T-helper 17 cell (primary cell): ENCODE data around the gene LILRB3. TPM values are rescaled to one million over a fixed set of nuclear protein-coding genes. Genes with fewer than 3 reads are reported as not detected.
A peak's percentile ranks its signal among the peaks of the same experiment; 100 is the strongest.
"Not testable (repeated sequence)": the region's sequence is repeated elsewhere in the genome, so short reads cannot be mapped to it uniquely, and the experiment has no call there.

Experiments used
- ATAC-seq: fragments of 150-1000 bp; cut with Tn5 transposase; 2 replicates; pipeline ENCODE4 v1.10.0; 2021; ENCODE audit warnings: mild to moderate bottlenecking, moderate library complexity
- DNase-seq, 3 donors: peaks; one replicate each; pipeline versions ENCODE4 v3.0.0 to v3.0.0-alpha.2; 2020 to 2021
- H3K9me3 ChIP-seq: one replicate; pipeline ENCODE4 v1.7.0; 2013; ENCODE audit warnings: low read length, mild to moderate bottlenecking; ENCODE audit not compliant: control insufficient read depth, poor library complexity, severe bottlenecking
- H3K27ac Mint-ChIP-seq: one replicate; pipeline ENCODE4 v1.8.0; 2022; ENCODE audit warnings: mild to moderate bottlenecking, moderate library complexity, mixed read lengths
- H3K27me3 Mint-ChIP-seq: one replicate; pipeline ENCODE4 v1.8.0; 2022; ENCODE audit warnings: mixed read lengths
- H3K36me3 Mint-ChIP-seq: one replicate; pipeline ENCODE4 v1.8.0; 2022; ENCODE audit warnings: low read depth, mixed read lengths
- H3K4me1 Mint-ChIP-seq: one replicate; pipeline ENCODE4 v1.8.0; 2022; ENCODE audit warnings: mild to moderate bottlenecking, mixed read lengths
- H3K4me3 Mint-ChIP-seq: one replicate; pipeline ENCODE4 v1.8.0; 2022; ENCODE audit warnings: mild to moderate bottlenecking, moderate library complexity, mixed read lengths
- total RNA-seq, 4 donors: library from RNA in 2 of 4; stranded (reverse) in 2 of 4; gene quantifications; one replicate each; pipeline ENCODE4 v1.2.3 and lab custom pipeline; 2022 to 2026

LILRB3 gene
- total RNA-seq, 2 donors from 2014 or later, result 5.2 to 6.2 TPM

DNA sequence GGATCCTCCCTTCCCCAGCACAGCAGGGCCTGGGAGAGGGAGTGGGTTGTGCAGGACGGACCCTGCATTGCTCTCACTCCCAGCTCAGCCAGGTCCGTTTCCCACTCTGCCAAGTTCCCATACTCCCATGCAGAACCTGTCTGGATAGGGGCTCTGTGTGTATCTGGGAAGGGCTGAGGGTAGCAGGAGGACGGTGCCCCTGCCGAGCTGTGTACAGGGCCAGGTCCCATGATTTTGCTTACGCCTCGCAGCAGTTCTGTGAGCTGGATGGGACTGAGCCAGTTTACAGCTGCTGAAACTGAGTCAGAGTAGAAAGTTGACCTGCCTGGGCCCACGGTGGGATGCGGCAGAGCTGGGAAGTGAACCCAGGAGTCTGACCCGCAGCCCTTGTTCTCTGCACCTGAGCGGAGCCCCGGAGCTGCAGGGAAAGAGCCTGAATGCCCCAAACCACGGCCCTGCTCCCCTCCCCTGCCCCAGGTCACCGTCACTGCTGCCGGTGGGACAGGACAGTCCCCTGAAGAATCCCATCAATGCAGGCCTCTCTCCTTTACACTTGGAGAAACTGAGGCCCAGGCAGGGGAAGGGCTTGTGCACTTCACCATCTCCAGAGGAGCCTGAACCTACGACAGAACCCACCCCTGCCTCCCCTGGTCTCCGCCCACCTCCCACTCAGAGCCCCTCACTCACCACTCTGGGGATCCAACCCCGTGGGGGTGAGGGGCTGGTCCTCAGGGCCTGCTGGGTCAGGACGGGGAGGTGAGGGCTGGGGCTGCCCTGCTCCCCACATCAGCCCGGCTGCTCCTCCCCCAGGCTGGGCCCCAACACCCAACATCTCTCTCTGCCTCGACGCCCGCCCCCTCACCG is 30.8 kb upstream of the LILRB3 start:
- Mint-ChIP-seq H3K27me3 (peaks cover 18% of the 10 kb centered on the region), H3K4me1 (peaks cover 3% of the 10 kb centered on the region), H3K27ac (no peak overlapping the region), H3K4me3 (no peak overlapping the region), H3K36me3 (peaks cover 3% of the 10 kb centered on the region)
- H3K9me3 ChIP-seq, result no peaks in the 10 kb centered on the region
- DNase-seq, result no peak
- no peak for ATAC-seq

GRCh38 chr19:54252845-54253244 is 30.0 kb upstream of the LILRB3 start:
- no peak for DNase-seq
- Mint-ChIP-seq H3K4me3 (no peak overlapping the region), H3K27me3 (peaks cover 17% of the 10 kb centered on the region), H3K27ac (no peak overlapping the region), H3K36me3 (peaks cover 3% of the 10 kb centered on the region), H3K4me1 (peaks cover 9% of the 10 kb centered on the region)
- H3K9me3 ChIP-seq, result no peaks in the 10 kb centered on the region
- ATAC-seq, result no peak

DNA sequence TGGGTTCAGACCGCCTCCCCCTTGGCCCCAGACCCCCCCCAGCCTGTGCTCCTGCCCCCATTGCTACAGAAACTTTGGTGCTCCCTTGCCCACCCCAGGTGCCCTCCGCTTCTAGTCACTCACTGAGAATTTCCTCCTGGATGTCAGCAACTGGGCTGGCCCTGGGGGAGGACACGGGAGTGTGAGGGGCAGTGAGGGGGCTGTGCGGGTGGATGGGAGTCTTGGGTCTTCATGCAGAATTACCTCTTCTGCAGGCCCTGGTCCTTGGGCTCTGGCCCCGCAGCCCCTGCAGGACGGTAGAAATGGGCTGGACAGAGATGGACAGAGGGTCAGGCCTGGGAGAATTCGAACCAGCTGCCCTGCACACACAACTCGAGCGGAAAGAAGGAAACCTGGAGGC is 29.4 kb upstream of the LILRB3 start:
- ATAC-seq (no peak), DNase-seq (no peak)
- H3K9me3 ChIP-seq, result no peaks in the 10 kb centered on the region
- Mint-ChIP-seq H3K27ac (no peak overlapping the region), H3K27me3 (peaks cover 12% of the 10 kb centered on the region), H3K4me3 (no peak overlapping the region), H3K4me1 (peaks cover 13% of the 10 kb centered on the region), H3K36me3 (peaks cover 3% of the 10 kb centered on the region)

DNA sequence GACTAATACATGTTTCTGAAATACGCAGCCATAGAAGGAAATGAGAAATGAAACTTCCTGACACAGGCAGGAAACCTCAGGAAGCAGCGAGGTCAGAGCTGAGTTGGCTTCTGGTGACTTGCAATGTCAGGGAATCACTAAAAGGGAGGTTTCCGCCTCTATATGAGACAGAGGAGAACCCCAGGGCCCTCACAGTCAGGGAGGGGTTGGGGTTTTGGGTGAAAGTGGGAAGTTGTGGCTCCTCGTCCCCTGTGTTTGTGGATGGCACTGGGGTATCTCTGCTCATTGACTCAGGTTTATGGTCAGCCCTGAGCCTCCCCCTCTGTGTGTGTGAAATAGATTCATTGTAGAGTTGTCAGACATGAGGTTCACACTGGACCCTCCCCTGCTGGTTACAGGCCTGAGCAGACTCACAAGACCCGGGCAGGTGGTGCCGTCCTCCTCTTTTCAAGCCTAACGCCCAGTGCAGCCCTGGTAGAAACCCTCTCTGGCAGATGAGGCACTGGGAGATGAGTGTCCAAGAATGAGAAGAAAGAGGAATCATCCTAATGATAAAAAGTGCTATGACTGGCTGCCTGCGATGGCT is 25.3 kb upstream of the LILRB3 start:
- H3K9me3 ChIP-seq, result no peaks in the 10 kb centered on the region
- peaks cover 16% of the 10 kb centered on the region for H3K4me1 Mint-ChIP-seq
- peak overlapping the region; percentile 90 for H3K4me3 Mint-ChIP-seq
- no peaks in the 10 kb centered on the region for H3K27me3 Mint-ChIP-seq
- no peaks in the 10 kb centered on the region for H3K36me3 Mint-ChIP-seq
- peak; percentile 83 for ATAC-seq
- DNase-seq, result no peak
- H3K27ac Mint-ChIP-seq, result peak overlapping the region; percentile 95

DNA sequence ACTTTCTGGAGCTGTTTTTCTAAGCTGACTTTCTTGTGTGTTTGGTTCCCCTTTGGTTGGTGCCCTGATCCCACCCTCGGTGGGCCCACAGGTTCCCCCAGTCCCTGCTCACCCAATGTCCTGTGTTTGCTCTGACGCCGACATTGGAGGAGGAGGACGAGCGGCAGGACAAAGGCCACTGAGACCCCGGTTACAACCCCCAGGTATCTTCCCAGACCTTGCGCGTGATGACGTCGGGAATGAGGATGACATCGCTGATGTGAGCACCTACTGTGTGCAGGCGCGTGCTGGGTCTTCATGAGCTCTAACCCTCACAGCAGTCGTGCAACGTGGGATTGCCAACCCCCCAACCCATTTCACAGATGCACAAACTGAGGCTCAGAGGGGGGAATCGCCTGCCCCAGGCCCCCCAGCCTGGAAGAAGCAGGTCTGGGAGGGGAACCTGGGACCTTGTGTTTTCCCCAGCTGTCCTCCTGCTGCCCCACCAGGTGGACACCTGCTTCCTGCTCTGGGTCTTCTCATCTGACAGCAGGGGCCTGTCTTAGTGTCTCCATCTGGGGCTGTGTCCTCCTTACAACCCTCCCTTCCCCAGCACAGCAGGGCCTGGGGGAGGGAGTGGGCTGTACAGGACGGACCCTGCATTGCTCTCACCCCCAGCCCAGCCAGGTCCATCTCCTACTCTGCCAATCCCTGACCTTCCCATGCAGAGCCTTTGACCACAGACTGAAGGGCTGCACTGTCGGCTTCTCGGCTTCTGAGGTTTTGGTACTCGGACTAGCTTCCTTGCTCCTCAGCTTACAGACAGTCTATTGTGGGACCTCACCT is 24.5 kb upstream of the LILRB3 start:
- Mint-ChIP-seq H3K4me1 (peaks cover 19% of the 10 kb centered on the region), H3K27ac (peak overlapping the region; percentile 95), H3K36me3 (no peaks in the 10 kb centered on the region), H3K4me3 (peak overlapping the region; percentile 90), H3K27me3 (no peaks in the 10 kb centered on the region)
- ATAC-seq (peak; percentile 6), DNase-seq (no peak)
- H3K9me3 ChIP-seq, result no peaks in the 10 kb centered on the region

- H3K9me3 ChIP-seq, result no peaks in the 10 kb centered on the region
- Mint-ChIP-seq H3K27ac (no peak overlapping the region), H3K36me3 (no peaks in the 10 kb centered on the region), H3K4me1 (peaks cover 19% of the 10 kb centered on the region), H3K4me3 (no peak overlapping the region), H3K27me3 (no peaks in the 10 kb centered on the region)
- DNase-seq (no peak), ATAC-seq (no peak)
Measured at GRCh38 chr19:54245936-54246335, 23.1 kb upstream of the LILRB3 start.

DNA sequence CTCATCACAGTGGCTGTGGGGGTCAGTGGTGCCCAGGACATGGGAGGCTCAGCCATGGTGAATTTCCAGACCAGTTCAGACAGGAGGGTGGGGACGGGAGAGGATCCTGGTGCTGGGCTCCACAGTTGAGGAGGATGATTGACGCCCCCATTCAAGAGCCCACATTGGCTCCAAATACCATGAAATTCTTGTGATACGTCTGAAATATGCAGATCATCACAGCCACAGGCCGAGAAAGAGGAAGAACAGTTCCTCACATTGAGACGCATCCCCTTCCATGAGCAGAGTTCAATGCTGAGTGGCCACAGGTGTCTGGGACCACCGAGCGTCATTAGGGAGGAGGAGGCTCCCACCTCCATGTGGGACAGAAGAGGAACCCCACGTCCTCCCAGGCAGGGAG is 21.0 kb upstream of the LILRB3 start:
- H3K36me3 Mint-ChIP-seq, H3K4me3 Mint-ChIP-seq, H3K27ac Mint-ChIP-seq, ATAC-seq, DNase-seq, H3K9me3 ChIP-seq, H3K27me3 Mint-ChIP-seq: not testable (repeated sequence)
- peaks cover 16% of the 10 kb centered on the region for H3K4me1 Mint-ChIP-seq

DNA sequence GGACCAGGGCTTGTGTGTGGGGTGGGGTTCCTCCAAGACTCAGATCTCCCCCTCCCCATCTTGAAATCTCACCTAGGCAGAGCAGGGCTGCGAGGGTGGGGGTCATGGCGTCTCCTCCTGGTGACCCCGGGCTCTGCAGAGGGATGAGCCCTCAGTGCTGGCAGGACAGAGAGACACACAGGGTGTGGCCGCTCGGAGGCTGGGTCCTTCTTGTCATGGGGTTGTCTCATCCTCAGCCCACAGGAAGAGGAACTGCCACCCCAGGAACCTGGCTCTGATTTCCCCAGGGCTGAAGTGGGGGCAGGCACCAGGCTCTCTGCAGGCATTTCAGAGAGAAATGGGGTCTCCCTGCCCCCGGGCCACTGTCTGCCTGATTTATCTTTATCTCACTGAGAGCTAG is 19.8 kb upstream of the LILRB3 start, which contains the start of gene LILRA6:
LILRA6 (minus strand) TSS at position 145 of the 400 bp plus-strand sequence.
- ATAC-seq, result peak; percentile 60
- H3K36me3 Mint-ChIP-seq, DNase-seq, H3K9me3 ChIP-seq, H3K4me1 Mint-ChIP-seq, H3K27me3 Mint-ChIP-seq: not testable (repeated sequence)
- peak within 1 kb of the TSS; percentile 19 for H3K4me3 Mint-ChIP-seq
- H3K27ac Mint-ChIP-seq, result peak within 1 kb of the TSS; percentile 27

DNA sequence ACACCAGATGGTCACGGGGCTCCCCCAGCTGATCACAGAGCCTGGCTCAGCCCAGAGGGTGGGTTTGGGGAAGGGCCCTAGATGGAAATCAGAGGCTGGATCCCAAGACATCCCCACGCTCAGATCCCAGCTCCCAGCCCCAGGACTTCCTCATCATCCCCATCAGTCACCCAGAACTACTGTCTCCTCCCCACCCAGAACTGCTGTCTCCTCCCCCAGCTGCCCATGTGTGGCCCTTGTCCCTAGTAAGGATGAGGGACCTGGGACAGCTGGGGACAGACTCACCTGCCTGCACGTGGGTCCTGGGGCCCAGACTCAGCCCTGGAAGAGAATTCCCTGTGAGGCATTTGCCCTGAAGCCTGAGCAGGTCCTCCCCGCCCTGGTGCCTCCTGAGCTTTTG is 19.4 kb upstream of the LILRB3 start:
- H3K27me3 Mint-ChIP-seq, ATAC-seq, DNase-seq, H3K9me3 ChIP-seq, H3K36me3 Mint-ChIP-seq, H3K4me1 Mint-ChIP-seq: not testable (repeated sequence)
- Mint-ChIP-seq H3K4me3 (peak overlapping the region; percentile 19), H3K27ac (peak overlapping the region; percentile 27)

DNA sequence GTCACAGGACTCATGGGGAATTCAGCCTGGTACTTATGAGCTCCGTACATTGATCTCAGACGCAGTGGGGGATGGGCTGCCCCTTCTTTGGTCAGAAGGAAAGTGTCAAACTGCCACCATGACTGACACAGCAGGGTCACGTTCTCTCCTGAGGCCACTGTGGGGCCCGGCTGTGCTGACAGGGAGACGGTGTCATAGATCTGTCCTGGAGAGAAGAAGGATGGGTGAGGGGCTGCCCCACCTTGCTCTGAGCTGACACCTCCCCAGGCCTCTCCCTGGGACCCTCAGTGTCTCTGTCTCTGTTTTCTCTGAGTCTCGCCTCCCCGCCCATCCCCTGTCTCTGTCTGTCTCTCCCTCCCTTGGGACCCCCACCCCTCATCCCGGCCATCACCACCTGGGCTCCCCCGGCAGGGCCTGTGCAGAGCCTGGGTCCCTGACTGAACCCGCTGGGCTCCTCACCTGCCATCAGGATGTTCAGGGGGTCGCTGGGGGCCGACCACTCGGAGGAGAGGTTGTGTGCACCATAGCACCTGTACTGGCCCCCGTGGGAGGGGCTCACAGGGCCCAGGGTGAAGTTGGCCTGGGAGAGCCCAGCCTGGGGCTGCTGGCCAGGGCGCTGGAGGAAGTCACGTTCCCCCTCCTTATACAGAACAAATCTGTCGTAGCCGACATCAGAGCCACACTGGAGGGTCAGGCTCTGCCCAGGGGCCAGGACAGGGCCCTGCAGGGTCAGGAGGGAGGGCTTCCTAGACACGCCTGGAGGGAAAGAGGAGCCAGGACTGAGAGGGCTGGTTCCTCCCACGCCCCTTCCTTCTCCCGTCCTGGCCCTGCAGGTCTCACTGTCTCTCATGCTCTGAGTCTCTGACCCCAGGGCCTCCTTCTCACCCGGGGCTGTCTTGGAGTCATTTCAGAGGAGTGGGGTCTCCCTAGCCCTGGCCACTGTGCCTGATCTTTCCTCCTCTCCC is 17.8 kb upstream of the LILRB3 start:
- not testable (repeated sequence) for DNase-seq, ATAC-seq, H3K27me3 Mint-ChIP-seq

DNA sequence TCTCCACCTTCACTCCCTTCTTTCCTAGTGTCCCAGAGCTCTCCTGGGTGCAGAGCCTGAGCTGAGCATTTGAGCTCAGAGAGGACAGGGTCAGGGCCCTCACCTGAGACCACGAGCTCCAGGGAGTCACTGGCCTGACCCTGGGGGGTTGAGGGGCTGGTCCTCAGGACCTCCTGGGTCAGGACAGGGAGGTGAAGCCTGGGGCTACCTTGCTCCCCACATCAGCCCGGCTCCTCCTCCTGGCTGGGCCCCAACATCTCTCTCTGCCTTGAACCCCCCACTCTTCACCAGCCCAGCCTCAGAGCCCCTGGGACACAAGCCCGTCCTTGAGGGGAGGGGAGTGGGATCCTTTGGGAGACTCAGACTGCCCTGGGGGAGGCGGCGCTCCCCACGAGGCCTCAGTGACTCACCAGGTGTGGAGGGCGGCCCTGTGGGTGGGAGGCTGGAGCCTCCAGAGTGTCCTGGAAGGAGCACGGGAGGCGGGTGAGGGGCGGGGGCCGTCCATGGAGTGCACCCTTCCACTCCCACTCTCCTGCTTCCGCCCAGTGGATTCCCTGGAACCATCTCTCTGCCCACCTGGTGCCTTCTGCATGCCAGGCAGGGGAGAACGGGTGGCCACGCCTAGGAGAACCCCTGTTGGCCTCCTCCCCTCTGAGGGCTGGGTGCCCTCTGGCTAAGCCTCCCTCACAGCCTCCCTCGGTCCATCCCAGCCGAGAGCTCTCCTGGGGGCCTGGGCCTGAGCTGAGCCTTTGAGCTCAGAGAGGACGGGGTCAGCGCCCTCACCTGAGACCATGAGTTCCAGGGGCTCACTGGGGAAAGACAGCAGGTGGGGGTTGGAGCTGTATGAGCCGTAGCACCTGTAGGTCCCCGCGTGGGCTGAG is 16.9 kb upstream of the LILRB3 start:
- not testable (repeated sequence) for H3K27ac Mint-ChIP-seq, H3K4me3 Mint-ChIP-seq, H3K27me3 Mint-ChIP-seq, H3K9me3 ChIP-seq, DNase-seq, H3K4me1 Mint-ChIP-seq, H3K36me3 Mint-ChIP-seq, ATAC-seq

More for the DNA sequence above, 17.8 kb upstream of the LILRB3 start:
- not testable (repeated sequence) for H3K36me3 Mint-ChIP-seq, H3K27ac Mint-ChIP-seq, H3K9me3 ChIP-seq, H3K4me3 Mint-ChIP-seq, H3K4me1 Mint-ChIP-seq

- Mint-ChIP-seq H3K27ac (no peak overlapping the region), H3K27me3 (peaks cover 5% of the 10 kb centered on the region), H3K4me3 (no peak overlapping the region), H3K36me3 (no peaks in the 10 kb centered on the region), H3K4me1 (peaks cover 2% of the 10 kb centered on the region)
- no peak for DNase-seq
- ATAC-seq, result no peak
- H3K9me3 ChIP-seq, result no peaks in the 10 kb centered on the region
Measured at GRCh38 chr19:54233941-54234340, 11.1 kb upstream of the LILRB3 start.
